Astrocyte of the cerebellum (primary cell): ENCODE results near the gene DNAJC6.

Experiments
- DNase-seq: peaks from one replicate; pipeline ENCODE4 v3.0.0-alpha.2; 2011; ENCODE audit warnings: low read depth
- H3K4me3 ChIP-seq: 2 replicates; pipeline ENCODE4 v1.5.1; 2011; ENCODE audit warnings: mild to moderate bottlenecking, low read depth, low read length, moderate library complexity
- CTCF ChIP-seq: IDR thresholded peaks from 2 replicates; pipeline ENCODE4 v1.5.1; 2012; ENCODE audit warnings: low read length, low read depth, moderate library complexity, mild to moderate bottlenecking; ENCODE audit errors: missing control alignments
- in situ Hi-C: cut with HindIII; loops from 2 replicates; pipeline ENCODE4 v1.10.0; 2017; ENCODE audit warnings: low sequenced_read_pairs

The DNAJC6 gene

GRCh38 chr1:65401612-65402011 lies 92.3 kb downstream of the DNAJC6 start:
- no peak for DNase-seq
- no peak for TF ChIP-seq CTCF
- in situ Hi-C loops = no loop called here
- H3K4me3 ChIP-seq = no peak overlapping the region

- H3K4me3 ChIP-seq = no peak overlapping the region
- no peak for DNase-seq
- no peak for TF ChIP-seq CTCF
- in situ Hi-C loops = no loop called here
Observed at GRCh38 chr1:65404941-65405340, 95.6 kb downstream of the DNAJC6 start.

- no peak for DNase-seq
- in situ Hi-C loops = no loop called here
- H3K4me3 ChIP-seq = no peak overlapping the region
- TF ChIP-seq CTCF = no peak
Observed at GRCh38 chr1:65407877-65408276, 98.5 kb downstream of the DNAJC6 start.

- in situ Hi-C loops = no loop called here
- no peak overlapping the region for H3K4me3 ChIP-seq
- no peak for TF ChIP-seq CTCF
- no peak for DNase-seq
Observed at GRCh38 chr1:65409314-65409713, 100.0 kb downstream of the DNAJC6 start.

GRCh38 chr1:65409816-65410326 lies 100.5 kb downstream of the DNAJC6 start:
- no peak overlapping the region for H3K4me3 ChIP-seq
- no peak for DNase-seq
- in situ Hi-C loops = no loop called here
- no peak for TF ChIP-seq CTCF

GRCh38 chr1:65412256-65412983 lies 103.1 kb downstream of the DNAJC6 start:
- TF ChIP-seq CTCF = no peak
- in situ Hi-C loops = no loop called here
- DNase-seq = no peak
- no peak overlapping the region for H3K4me3 ChIP-seq
